Mesendoderm (in vitro differentiated cells): ENCODE measurements around the gene ETFDH.

Experiments used
- DNase-seq: peaks from one replicate; pipeline ENCODE4 v3.0.0; 2013
- H2AK5ac ChIP-seq: 2 replicates; pipeline ENCODE4 v1.6.1; 2013; ENCODE audit warnings: low read length, inconsistent platforms
- H2BK120ac ChIP-seq: 2 replicates; pipeline ENCODE4 v1.6.1; 2013; ENCODE audit warnings: low read depth, mild to moderate bottlenecking, low read length, moderate library complexity, mixed read lengths
- H2BK15ac ChIP-seq: replicated peaks from 2 replicates; pipeline ENCODE4 v1.6.1; 2013; ENCODE audit warnings: low read depth, mild to moderate bottlenecking, moderate library complexity
- H2BK5ac ChIP-seq: 2 replicates; pipeline ENCODE4 v1.6.1; 2013; ENCODE audit warnings: low read length, inconsistent platforms
- H3K18ac ChIP-seq: 2 replicates; pipeline ENCODE4 v1.6.1; 2013; ENCODE audit warnings: mild to moderate bottlenecking, low read length, mixed read lengths
- H3K23ac ChIP-seq: one replicate; pipeline ENCODE4 v1.6.1; 2013; ENCODE audit warnings: low read length
- H3K27ac ChIP-seq: 2 replicates; pipeline ENCODE4 v1.5.1; 2013; ENCODE audit warnings: low read depth, mild to moderate bottlenecking, inconsistent platforms, low read length, moderate library complexity
- H3K27me3 ChIP-seq: 2 replicates; pipeline ENCODE4 v1.6.1; 2013; ENCODE audit warnings: low read length, control low read depth, mild to moderate bottlenecking, inconsistent platforms; ENCODE audit not compliant: insufficient read depth, poor library complexity
- H3K36me3 ChIP-seq: 2 replicates; pipeline ENCODE4 v1.6.1; 2013; ENCODE audit warnings: low read length, inconsistent platforms; ENCODE audit not compliant: control insufficient read depth, insufficient read depth
- H3K4ac ChIP-seq: one replicate; pipeline ENCODE4 v1.6.1; 2013; ENCODE audit warnings: low read depth, mild to moderate bottlenecking, low read length, moderate library complexity
- H3K4me1 ChIP-seq: 2 replicates; pipeline ENCODE4 v1.6.1; 2013; ENCODE audit warnings: low read depth, low read length, inconsistent platforms; ENCODE audit not compliant: control insufficient read depth
- H3K4me2 ChIP-seq: 2 replicates; pipeline ENCODE4 v1.6.1; 2013; ENCODE audit warnings: low read length
- H3K4me3 ChIP-seq: 2 replicates; pipeline ENCODE4 v1.5.1; 2013; ENCODE audit warnings: mild to moderate bottlenecking, low read length
- H3K56ac ChIP-seq: one replicate; pipeline ENCODE4 v1.6.1; 2013; ENCODE audit warnings: low read length
- H3K79me1 ChIP-seq: 2 replicates; pipeline ENCODE4 v1.6.1; 2013; ENCODE audit warnings: low read length, inconsistent platforms
- H3K79me2 ChIP-seq: 2 replicates; pipeline ENCODE4 v1.6.1; 2013; ENCODE audit warnings: mild to moderate bottlenecking, low read length; ENCODE audit not compliant: control insufficient read depth, insufficient read depth
- H3K9ac ChIP-seq: 2 replicates; pipeline ENCODE4 v1.6.1; 2013; ENCODE audit warnings: low read length, inconsistent platforms
- H4K5ac ChIP-seq: one replicate; pipeline ENCODE4 v1.6.1; 2013; ENCODE audit warnings: low read length
- H4K8ac ChIP-seq: one replicate; pipeline ENCODE4 v1.6.1; 2013; ENCODE audit warnings: low read depth, mild to moderate bottlenecking, control low read depth, low read length, moderate library complexity
- WGBS: extraction: QIAGEN DNeasy Blood & Tissue Kit; methylation state at CpG from one replicate; pipeline ENCODE4 v1.1.7; 2013; ENCODE audit warnings: low lambda C conversion rate, missing lambda C conversion rate; ENCODE audit not compliant: insufficient coverage; ENCODE audit errors: extremely low coverage; 5-methylcytosine and 5-hydroxymethylcytosine counted together

The ETFDH gene

GRCh38 chr4:158714937-158715336 is 42.8 kb downstream of the ETFDH start:
- no peak overlapping the region for H2BK120ac ChIP-seq
- no CpG with 5 or more reads among the region's 4 CpGs for WGBS
- DNase-seq, result no peak
- no peak overlapping the region for H2BK15ac ChIP-seq
- H2AK5ac ChIP-seq, result no peak overlapping the region
- no peak overlapping the region for H3K18ac ChIP-seq
- H3K4me1 ChIP-seq, result no peaks in the 10 kb centered on the region
- no peak overlapping the region for H3K9ac ChIP-seq
- no peak overlapping the region for H3K4me3 ChIP-seq
- H3K36me3 ChIP-seq, result peaks cover 10% of the 10 kb centered on the region
- H2BK5ac ChIP-seq, result no peak overlapping the region
- no peaks in the 10 kb centered on the region for H3K27me3 ChIP-seq
- no peak overlapping the region for H3K4me2 ChIP-seq
- no peak overlapping the region for H3K56ac ChIP-seq
- H3K79me1 ChIP-seq, result peaks cover 5% of the 10 kb centered on the region
- H4K5ac ChIP-seq, result no peak overlapping the region
- no peak overlapping the region for H3K27ac ChIP-seq
- no peak overlapping the region for H4K8ac ChIP-seq
- no peak overlapping the region for H3K4ac ChIP-seq
- H3K79me2 ChIP-seq, result peaks cover 2% of the 10 kb centered on the region
- H3K23ac ChIP-seq, result no peak overlapping the region

GRCh38 chr4:158715802-158716201 is 43.7 kb downstream of the ETFDH start:
- Histone ChIP-seq H2BK5ac (no peak overlapping the region), H3K4me1 (no peaks in the 10 kb centered on the region), H3K36me3 (peaks cover 9% of the 10 kb centered on the region), H3K4me2 (no peak overlapping the region), H3K4ac (no peak overlapping the region), H2BK120ac (no peak overlapping the region), H3K27me3 (no peaks in the 10 kb centered on the region), H3K56ac (no peak overlapping the region), H3K79me2 (peaks cover 2% of the 10 kb centered on the region), H3K9ac (no peak overlapping the region), H3K4me3 (no peak overlapping the region), H4K5ac (no peak overlapping the region), H4K8ac (no peak overlapping the region), H3K18ac (no peak overlapping the region), H3K79me1 (peaks cover 6% of the 10 kb centered on the region), H3K27ac (no peak overlapping the region), H2BK15ac (no peak overlapping the region), H3K23ac (no peak overlapping the region), H2AK5ac (no peak overlapping the region)
- no peak for DNase-seq
- WGBS, result no CpG with 5 or more reads among the region's 3 CpGs

- Histone ChIP-seq H3K27ac (no peak overlapping the region), H2BK120ac (no peak overlapping the region), H4K5ac (no peak overlapping the region), H3K79me2 (peaks cover 9% of the 10 kb centered on the region), H3K23ac (no peak overlapping the region), H3K79me1 (peaks cover 8% of the 10 kb centered on the region), H3K4me2 (no peak overlapping the region), H2BK15ac (no peak overlapping the region), H3K4me3 (no peak overlapping the region), H3K18ac (no peak overlapping the region), H3K4ac (no peak overlapping the region), H2AK5ac (no peak overlapping the region), H4K8ac (no peak overlapping the region), H3K36me3 (peaks cover 5% of the 10 kb centered on the region), H2BK5ac (no peak overlapping the region), H3K9ac (no peak overlapping the region), H3K56ac (no peak overlapping the region), H3K27me3 (no peaks in the 10 kb centered on the region), H3K4me1 (no peaks in the 10 kb centered on the region)
- DNase-seq, result no peak
- no CpG with 5 or more reads among the region's 1 CpG for WGBS
Observed at GRCh38 chr4:158721680-158722079, 49.6 kb downstream of the ETFDH start.

GRCh38 chr4:158722291-158722916 is 50.3 kb downstream of the ETFDH start:
- Histone ChIP-seq H3K27me3 (no peaks in the 10 kb centered on the region), H3K36me3 (peaks cover 5% of the 10 kb centered on the region), H3K27ac (no peak overlapping the region), H2BK5ac (no peak overlapping the region), H3K18ac (peak overlapping the region; percentile 81), H2AK5ac (no peak overlapping the region), H3K23ac (no peak overlapping the region), H3K4ac (no peak overlapping the region), H3K4me2 (peak overlapping the region; percentile 75), H3K9ac (peak overlapping the region; percentile 77), H3K4me1 (no peaks in the 10 kb centered on the region), H3K4me3 (peak overlapping the region; percentile 71), H2BK120ac (no peak overlapping the region), H3K79me1 (peaks cover 8% of the 10 kb centered on the region), H4K8ac (no peak overlapping the region), H4K5ac (no peak overlapping the region), H2BK15ac (no peak overlapping the region), H3K79me2 (peaks cover 9% of the 10 kb centered on the region), H3K56ac (peak overlapping the region; percentile 90)
- no CpG with 5 or more reads among the region's 16 CpGs for WGBS
- DNase-seq, result peak; percentile 73

- H3K27me3 ChIP-seq, result no peaks in the 10 kb centered on the region
- WGBS, result no CpG with 5 or more reads among the region's 65 CpGs
- H3K9ac ChIP-seq, result peak within 1 kb of the TSS; percentile 77
Observed at GRCh38 chr4:158722917-158723793, 51.1 kb downstream of the ETFDH start, which contains the start of gene PPID. Gene PPID (minus strand): TSS chr4:158723396. CDS start chr4:158723288, 108 bp downstream.

More at GRCh38 chr4:158722917-158723793, 51.1 kb downstream of the ETFDH start, which contains the start of gene PPID:
- Histone ChIP-seq H3K36me3 (peaks cover 3% of the 10 kb centered on the region), H4K8ac (peak within 1 kb of the TSS; percentile 82), H2AK5ac (no peak within 1 kb of the TSS), H2BK120ac (no peak within 1 kb of the TSS), H3K27ac (peak within 1 kb of the TSS; percentile 36), H3K79me1 (peaks cover 8% of the 10 kb centered on the region), H3K23ac (no peak within 1 kb of the TSS), H3K4ac (peak within 1 kb of the TSS; percentile 82), H4K5ac (no peak within 1 kb of the TSS), H2BK5ac (no peak within 1 kb of the TSS), H3K56ac (peak within 1 kb of the TSS; percentile 91), H3K79me2 (peaks cover 9% of the 10 kb centered on the region), H2BK15ac (no peak within 1 kb of the TSS), H3K4me1 (no peaks in the 10 kb centered on the region), H3K4me2 (peak within 1 kb of the TSS; percentile 82), H3K18ac (peak within 1 kb of the TSS; percentile 81), H3K4me3 (peak within 1 kb of the TSS; percentile 82)
- DNase-seq, result peak; percentile 89
